NCI-H128 (cell line): Measurements from ENCODE around the gene PECR.
"Not testable (repeated sequence)": the region's sequence is repeated elsewhere in the genome, so short reads cannot be mapped to it uniquely, and the experiment has no call there.

Experiments
- DNase-seq: peaks from one replicate; lab custom pipeline; 2025; ENCODE audit not compliant: unreplicated experiment; lab: John Stamatoyannopoulos, UW

PECR gene

DNA sequence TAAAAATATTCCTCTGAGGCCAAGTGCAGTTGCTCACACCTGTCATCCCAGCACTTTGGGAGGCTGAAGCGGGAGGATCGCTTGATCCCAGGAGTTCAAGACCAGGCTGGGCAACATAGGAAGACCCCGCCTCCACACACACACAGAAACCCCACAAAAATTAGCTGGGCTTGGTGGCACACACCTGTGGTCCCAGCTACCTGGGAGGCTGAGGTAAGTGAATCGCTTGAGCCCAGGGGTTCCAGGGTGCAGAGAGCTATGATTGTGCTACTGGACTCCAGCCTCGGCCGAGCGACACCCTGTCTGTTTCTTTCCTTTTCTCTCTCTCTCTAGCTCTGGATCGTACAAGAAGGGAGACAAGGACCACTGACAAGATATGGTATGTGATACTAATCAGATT is 25.7 kb upstream of the PECR start:
- no peak for DNase-seq

DNA sequence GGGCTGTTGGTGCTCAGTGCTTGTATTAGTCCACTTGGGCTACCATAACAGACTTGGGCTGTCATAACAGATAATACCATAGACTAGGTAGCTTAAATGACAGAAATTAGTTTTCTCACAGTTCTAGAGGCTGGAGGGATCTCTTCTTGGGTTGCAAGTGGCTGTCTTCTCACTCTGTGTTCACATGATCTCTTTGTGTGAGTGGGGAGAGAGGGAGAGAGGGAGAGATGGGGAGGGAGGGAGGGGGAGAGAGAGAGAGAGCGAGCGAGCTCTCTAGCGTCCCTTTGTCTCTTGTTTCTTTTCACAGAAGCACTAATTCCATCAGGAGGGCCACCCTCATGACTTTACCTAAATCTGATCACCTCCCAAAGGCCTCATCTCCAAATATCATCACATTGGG is 23.1 kb upstream of the PECR start:
- DNase-seq = no peak

DNA sequence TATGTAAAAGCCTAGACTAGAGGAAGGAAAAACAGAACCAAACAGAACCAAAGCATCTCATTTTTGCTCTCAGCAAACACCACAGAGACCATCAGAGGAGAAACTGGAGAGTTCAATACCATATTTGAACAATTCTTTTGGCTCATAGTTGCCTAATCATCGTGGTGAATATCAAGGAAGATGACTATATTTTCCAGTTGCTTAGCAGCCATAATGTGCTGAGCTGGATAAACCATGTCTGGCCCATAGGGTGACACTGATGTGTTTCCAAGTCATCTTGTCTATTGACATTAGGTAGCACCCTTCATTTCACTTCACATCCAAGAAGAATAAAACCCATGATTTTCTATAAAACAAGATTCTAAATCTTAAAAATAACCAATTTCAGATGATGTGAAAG is 21.6 kb upstream of the PECR start:
- no peak for DNase-seq

DNA sequence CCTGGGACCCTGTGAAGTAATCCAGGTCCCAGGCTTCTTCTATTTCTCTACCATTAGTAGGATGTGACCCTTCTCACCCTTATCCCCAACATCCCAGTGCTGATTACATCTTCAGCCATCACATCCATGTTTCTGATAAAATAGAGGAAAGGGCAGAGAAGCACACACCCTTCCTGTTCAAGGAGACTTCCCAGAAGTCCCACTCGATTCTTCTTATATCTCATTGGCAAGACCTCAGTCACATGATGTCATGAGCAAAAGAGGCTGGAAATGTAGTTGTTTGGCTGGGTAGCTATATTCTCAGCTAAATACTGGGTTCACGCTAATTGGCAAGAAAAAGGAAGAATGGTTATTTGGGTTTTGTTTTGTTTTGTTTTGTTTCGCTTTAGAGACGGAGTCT is 19.5 kb upstream of the PECR start:
- DNase-seq = no peak

DNA sequence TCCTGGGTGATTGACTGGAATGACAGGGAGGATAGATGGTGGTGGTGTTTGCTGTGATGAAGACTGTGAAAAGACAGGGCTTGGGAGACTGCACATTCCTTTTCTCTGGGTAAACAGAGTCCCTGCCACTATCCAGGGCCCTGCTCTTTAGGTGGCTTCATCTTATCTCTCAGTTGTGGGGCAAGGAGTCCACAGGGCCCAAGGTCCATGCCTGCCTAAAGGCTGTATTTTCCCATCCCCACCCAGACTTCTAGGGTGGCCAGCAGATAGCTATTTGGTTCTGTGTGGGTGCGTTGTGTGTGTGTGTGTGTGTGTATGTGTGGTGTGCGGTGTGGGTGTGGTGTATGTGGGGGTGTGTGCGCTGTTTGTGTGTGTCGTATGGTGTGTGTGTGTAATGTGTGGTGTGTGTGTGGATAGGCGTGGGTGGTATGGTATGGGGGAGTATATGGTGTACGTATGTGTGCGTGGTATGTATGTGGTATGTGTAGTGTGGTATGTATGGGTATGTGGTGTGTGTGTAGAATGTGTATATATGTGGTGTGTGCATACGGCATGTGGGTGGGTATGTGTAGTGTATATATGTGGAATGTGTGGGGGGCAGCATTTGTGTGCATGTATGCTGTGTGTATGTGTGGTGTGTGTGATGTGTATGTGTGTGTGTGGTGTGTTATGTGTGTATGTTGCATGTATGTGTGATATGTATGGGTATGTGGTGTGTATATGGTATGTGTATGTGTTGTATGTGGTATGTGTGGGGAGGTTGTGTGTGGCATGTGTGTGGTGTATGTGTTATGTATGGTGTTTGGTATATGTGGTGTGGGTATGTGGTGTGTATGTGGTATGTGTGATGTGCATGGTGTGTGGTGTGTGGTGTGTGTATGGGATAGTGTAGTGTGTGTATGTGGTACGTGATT is 17.1 kb upstream of the PECR start:
- no peak for DNase-seq

GRCh38 chr2:216094701-216095100 is 13.1 kb upstream of the PECR start:
- DNase-seq = no peak

GRCh38 chr2:216092646-216093045 is 11.0 kb upstream of the PECR start:
- no peak for DNase-seq

DNA sequence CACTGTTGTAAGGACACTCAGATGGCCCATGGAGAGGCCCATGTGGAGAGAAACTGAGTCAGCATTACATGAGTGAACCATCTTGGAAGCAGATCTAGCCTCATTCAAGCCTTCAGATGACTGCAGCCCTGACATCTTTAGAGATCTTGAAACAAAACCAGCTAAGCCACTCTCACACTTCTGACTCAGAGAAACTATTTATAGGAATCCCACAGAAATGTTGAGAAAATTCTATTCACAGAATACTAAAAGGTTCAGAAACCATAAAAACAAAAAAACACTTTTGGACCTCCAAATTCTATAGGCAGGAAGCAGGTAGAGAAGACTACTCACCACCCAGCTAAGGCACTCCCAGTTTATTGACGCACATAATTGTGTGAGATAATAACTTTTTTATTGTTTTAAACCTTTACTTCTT is 8.8 kb upstream of the PECR start:
- no peak for DNase-seq

GRCh38 chr2:216086207-216086893 is 4.7 kb upstream of the PECR start:
- no peak for DNase-seq

GRCh38 chr2:216084547-216084946 is 2.9 kb upstream of the PECR start:
- no peak for DNase-seq

DNA sequence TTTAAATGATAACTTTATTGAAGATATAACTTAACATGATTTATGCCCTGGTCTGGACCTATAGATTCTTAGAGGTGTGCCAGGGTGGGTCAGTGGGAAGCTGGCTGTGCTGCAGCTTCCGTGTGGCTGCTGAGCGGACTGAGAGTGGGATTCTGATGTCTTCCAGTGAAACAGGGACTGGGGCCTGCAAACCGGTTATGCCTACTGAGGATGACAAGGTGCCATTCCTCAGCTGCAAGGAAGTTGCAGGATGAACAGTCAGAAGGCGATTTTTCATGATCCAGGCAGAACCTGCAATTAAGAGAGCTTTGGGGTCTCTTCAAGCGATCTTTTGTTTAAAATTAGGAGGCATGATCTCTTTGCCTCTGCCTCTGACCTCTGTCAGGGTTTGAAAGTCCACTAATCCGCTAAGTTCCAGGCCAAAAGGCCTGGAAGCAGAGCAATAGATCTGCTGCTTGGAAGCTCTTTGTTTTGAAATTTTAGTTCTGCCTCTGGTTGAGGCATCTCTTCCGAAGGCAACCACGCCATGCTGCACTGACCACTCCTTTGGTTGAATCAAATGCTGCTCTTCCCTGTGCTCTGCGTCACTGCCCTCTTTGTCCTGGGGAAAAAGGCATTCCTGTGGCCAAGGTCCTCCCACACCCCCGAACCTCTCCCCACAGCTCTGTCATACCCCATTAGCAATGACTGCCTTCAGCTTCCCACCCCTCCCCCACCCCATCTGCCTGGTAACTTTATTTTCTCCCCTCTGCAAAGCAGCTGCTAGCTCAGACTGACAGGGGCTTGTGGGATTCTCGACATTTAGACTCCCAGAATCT is 2.1 kb upstream of the PECR start:
- no peak for DNase-seq

DNA sequence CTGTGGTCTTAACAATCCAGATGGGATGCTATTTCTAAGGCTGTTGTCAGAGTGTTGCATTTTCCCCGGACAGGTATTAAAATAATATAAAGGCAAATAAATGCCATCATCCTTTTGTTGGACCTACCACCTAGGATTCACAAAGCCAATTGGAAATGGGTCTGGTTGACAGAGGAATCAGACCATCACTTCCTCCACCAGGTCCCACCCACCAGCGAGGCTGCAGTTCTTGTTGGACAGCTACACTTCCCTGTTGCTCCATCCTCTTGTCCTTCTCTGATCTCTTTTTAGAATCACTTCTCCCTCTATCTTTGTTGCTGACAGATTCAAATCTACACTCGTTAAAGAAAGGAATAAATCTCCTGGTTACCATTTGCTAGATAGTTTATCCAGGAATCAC is 1.2 kb upstream of the PECR start:
- DNase-seq = no peak

- DNase-seq = no peak
Measured at GRCh38 chr2:216082117-216082711, 605 bp upstream of the PECR start.

DNA sequence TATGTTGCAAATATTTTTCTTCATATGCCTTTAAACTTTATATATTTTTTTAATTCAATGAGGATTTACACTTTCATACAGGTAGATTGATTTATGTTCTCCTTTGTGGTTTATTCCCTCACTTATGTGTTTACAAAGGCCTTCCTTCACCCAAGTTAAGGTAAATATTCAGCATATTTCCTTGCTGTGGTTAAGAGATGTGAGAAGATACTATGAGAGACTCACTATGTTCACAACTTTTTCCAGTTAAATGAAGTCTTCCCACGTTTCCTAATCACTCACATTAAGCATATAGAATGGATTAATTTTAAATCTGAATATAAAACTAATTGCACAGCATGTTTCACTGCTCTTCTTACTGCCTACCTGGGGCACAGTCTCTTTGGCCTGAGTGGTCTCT is 597 bp downstream of the PECR start:
- no peak for DNase-seq

DNA sequence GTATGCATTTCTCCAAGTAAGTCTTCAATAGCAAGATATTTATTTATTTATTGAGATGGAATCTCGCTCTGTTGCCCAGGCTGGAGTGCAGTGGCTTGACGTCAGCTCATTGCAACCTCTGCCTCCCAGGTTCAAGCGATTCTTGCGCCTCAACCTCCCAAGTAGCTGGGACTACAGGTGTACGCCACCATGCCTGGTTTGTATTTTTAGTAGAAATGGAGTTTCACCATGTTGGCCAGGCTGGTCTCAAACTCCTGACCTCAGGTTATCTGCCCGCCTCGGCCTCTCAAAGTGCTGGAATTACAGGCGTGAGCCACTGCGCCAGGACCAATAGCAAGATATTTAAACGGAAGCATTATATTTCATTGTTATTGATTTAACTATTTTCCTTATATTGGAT is 1.6 kb downstream of the PECR start:
- not testable (repeated sequence) for DNase-seq

DNA sequence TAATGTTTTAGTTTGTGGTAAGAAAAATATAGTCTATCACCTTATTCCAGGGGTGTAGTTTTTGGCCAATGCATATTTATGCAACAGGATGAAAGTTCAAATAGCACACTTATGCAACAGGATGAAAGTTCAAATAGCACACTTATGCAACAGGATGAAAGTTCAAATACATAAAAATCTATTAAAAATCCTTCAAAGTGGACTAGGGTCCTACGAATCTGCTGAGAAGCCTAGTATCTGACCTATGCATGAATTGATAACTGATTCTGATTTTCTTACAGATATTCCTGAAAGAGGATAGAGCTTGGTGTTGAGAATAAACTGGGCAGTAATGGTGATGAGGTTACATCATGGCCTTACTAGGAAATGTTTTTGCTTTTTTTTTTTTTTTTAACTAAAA is 2.8 kb downstream of the PECR start:
- no peak for DNase-seq

DNA sequence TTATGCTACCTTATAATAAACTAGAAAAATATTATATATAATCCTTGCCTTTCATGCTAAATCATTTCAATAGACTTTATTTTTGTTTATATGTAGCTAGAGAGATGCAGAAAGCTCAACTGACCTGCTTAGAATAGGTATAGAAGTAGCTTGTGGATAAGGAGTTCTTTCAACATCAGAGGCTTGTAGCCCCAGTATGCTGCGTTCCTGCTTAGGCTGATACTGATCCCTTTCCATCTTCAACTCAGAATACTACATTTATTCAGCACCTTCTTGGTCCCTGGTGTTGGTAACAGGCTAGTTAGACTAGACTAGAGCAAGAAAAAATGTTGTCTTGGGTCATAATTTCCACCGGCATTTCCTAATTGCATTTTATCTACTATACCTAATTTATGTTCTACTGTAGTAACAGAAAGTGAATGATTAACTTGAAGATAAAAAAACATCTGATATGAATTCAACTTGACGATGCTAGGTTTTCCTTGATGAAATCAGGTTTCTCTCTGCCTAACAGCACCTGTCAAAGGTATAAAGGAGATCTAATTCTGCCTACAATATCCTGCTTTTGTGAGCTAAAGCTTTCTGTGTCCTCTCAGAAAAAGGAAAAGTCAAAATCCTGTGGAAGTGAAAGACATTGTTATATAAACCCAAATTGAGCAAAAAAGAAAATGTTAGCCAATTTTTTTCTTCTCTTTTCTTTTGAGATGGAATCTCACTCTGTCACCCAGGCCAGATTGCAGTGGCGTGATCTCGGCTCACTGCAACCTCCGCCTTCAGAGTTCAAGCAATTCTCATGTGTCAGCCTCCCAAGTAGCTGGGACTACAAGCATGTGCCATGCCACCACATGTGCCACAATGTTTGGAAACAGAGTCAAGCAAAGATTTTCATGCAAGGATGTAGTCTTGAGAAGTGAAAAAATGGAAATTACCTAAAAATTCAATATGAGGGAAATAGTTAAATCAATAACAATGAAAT is 5.8 kb downstream of the PECR start:
- DNase-seq = no peak

- DNase-seq = no peak
Measured at GRCh38 chr2:216074794-216075193, 6.8 kb downstream of the PECR start.

- DNase-seq = no peak
Measured at GRCh38 chr2:216074380-216074779, 7.2 kb downstream of the PECR start.

DNA sequence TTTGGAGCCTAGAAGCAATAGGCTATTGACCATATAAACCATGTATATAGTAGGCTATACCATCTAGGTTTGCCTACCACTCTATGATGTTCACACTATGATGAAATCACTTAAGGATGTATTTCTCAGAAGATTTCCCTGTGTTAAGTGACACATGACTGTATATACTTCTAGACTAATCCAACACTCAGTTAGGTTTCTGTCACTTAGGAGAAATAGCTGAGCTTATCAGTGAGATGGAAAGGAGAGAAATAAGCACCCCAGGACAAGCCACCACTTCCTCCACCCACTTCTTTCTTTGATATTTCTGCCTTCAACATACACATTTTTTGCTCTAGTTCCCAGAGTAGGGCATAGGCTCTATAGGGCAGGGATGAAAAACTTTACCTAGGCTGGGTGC is 7.8 kb downstream of the PECR start:
- no peak for DNase-seq
